ENCODE measurements around the gene C22orf31. TPM values are rescaled to one million over a fixed set of nuclear protein-coding genes. Genes with fewer than 3 reads are reported as not detected.

Gene C22orf31
- total RNA-seq, 2 experiments from 2014 or later = not detected

DNA sequence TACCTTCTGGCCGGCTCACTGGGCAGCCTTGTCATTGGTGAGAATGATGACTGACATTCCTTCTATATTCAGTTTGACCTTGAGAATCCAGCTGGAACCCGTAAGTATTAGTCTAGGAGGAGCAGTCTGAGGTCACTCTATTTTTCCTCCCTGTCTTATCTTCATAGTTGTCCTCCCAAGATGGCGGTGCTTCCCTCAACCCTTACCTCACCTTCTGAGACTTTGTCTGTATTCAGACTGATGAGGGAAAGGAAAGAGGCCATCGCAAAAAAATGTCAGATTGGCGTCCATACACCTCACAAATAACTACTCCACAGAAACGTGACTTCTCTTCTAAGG lies 17.2 kb upstream of the C22orf31 start:
- no peak for TF ChIP-seq CTCF (IDR thresholded peaks at IDR 0.05)
- Mint-ChIP-seq H3K9me3 (no peaks in the 10 kb centered on the region), H3K4me1 (ENCODE audit: low read depth) (peaks cover 4% of the 10 kb centered on the region), H3K4me3 (no peak overlapping the region), H3K27ac (no peak overlapping the region), H3K36me3 (ENCODE audit: low read depth) (no peaks in the 10 kb centered on the region), H3K27me3 (peaks cover 41% of the 10 kb centered on the region)
- POLR2A ChIA-PET = no interaction called here
- DNase-seq (no peak), ATAC-seq (no peak)
- intact Hi-C loops (cut with micrococcal nuclease) = no loop called here
- CTCF ChIA-PET = interaction anchor here (0.8 to 2.1 kb wide), 3 partner anchors 38 to 124 kb away, joined by 3 to 5 read pairs (median 4); no protein-coding TSS in a partner anchor

GRCh38 chr22:29078036-29078868 lies 16.6 kb upstream of the C22orf31 start:
- Mint-ChIP-seq H3K4me3 (no peak overlapping the region), H3K27me3 (peaks cover 43% of the 10 kb centered on the region), H3K36me3 (ENCODE audit: low read depth) (no peaks in the 10 kb centered on the region), H3K4me1 (ENCODE audit: low read depth) (peaks cover 6% of the 10 kb centered on the region), H3K9me3 (no peaks in the 10 kb centered on the region), H3K27ac (no peak overlapping the region)
- ATAC-seq (no peak), DNase-seq (no peak)
- ChIA-PET POLR2A (no interaction called here), CTCF (interaction anchor here (1.8 to 2.1 kb wide), 2 partner anchors 124 to 167 kb away, joined by 5 to 8 read pairs; no protein-coding TSS in a partner anchor)
- intact Hi-C loops (cut with micrococcal nuclease) = no loop called here
- TF ChIP-seq CTCF (IDR thresholded peaks at IDR 0.05) = no peak

- no peaks in the 10 kb centered on the region for H3K36me3 Mint-ChIP-seq (ENCODE audit: low read depth)
- H3K4me1 Mint-ChIP-seq (ENCODE audit: low read depth) = peaks cover 20% of the 10 kb centered on the region
- no peak overlapping the region for H3K27ac Mint-ChIP-seq
- no peaks in the 10 kb centered on the region for H3K9me3 Mint-ChIP-seq
- no peak for DNase-seq
- POLR2A ChIA-PET = interaction anchor here (0.6 to 1.1 kb wide), 2 partner anchors 38 to 193 kb away, joined by 3 read pairs; no protein-coding TSS in a partner anchor
- ATAC-seq = no peak
- intact Hi-C loops (cut with micrococcal nuclease) = no loop called here
- peak overlapping the region; percentile 36 for H3K4me3 Mint-ChIP-seq
- H3K27me3 Mint-ChIP-seq = peaks cover 62% of the 10 kb centered on the region
- CTCF ChIA-PET = interaction anchor here (2.3 kb wide), 2 partner anchors 34 to 80 kb away, joined by 8 read pairs; no protein-coding TSS in a partner anchor
- TF ChIP-seq CTCF (IDR thresholded peaks at IDR 0.05) = no peak
Observed at GRCh38 chr22:29074276-29074772, 12.7 kb upstream of the C22orf31 start.

- ATAC-seq = no peak
- Mint-ChIP-seq H3K4me3 (peak overlapping the region; percentile 36), H3K27me3 (peaks cover 64% of the 10 kb centered on the region), H3K36me3 (ENCODE audit: low read depth) (no peaks in the 10 kb centered on the region), H3K4me1 (ENCODE audit: low read depth) (peaks cover 20% of the 10 kb centered on the region), H3K9me3 (no peaks in the 10 kb centered on the region), H3K27ac (no peak overlapping the region)
- ChIA-PET CTCF (no interaction called here), POLR2A (interaction anchor here (1.1 kb wide), 1 partner anchor 38 kb away, joined by 3 read pairs; no protein-coding TSS in a partner anchor)
- no peak for TF ChIP-seq CTCF (IDR thresholded peaks at IDR 0.05)
- intact Hi-C loops (cut with micrococcal nuclease) = no loop called here
- no peak for DNase-seq
Observed at GRCh38 chr22:29073618-29074275, 12.1 kb upstream of the C22orf31 start.

Measured in activated CD8-positive, alpha-beta T cell treated with anti-CD3 and anti-CD28 coated beads for 36 hours (primary cell).